T-helper 17 cell (primary cell): ENCODE data around the gene PRKG1. TPM values are rescaled to one million over a fixed set of nuclear protein-coding genes. Genes with fewer than 3 reads are reported as not detected.

Source experiments
- ATAC-seq: fragments of 150-1000 bp; cut with Tn5 transposase; 2 replicates; pipeline ENCODE4 v1.10.0; 2021; ENCODE audit warnings: mild to moderate bottlenecking, moderate library complexity
- DNase-seq, 3 donors: peaks; one replicate each; pipeline versions ENCODE4 v3.0.0 to v3.0.0-alpha.2; 2020 to 2021
- H3K9me3 ChIP-seq: one replicate; pipeline ENCODE4 v1.7.0; 2013; ENCODE audit warnings: low read length, mild to moderate bottlenecking; ENCODE audit not compliant: control insufficient read depth, poor library complexity, severe bottlenecking
- H3K27ac Mint-ChIP-seq: one replicate; pipeline ENCODE4 v1.8.0; 2022; ENCODE audit warnings: mild to moderate bottlenecking, moderate library complexity, mixed read lengths
- H3K27me3 Mint-ChIP-seq: one replicate; pipeline ENCODE4 v1.8.0; 2022; ENCODE audit warnings: mixed read lengths
- H3K36me3 Mint-ChIP-seq: one replicate; pipeline ENCODE4 v1.8.0; 2022; ENCODE audit warnings: low read depth, mixed read lengths
- H3K4me1 Mint-ChIP-seq: one replicate; pipeline ENCODE4 v1.8.0; 2022; ENCODE audit warnings: mild to moderate bottlenecking, mixed read lengths
- H3K4me3 Mint-ChIP-seq: one replicate; pipeline ENCODE4 v1.8.0; 2022; ENCODE audit warnings: mild to moderate bottlenecking, moderate library complexity, mixed read lengths
- total RNA-seq, 4 donors: library from RNA in 2 of 4; stranded (reverse) in 2 of 4; gene quantifications; one replicate each; pipeline ENCODE4 v1.2.3 and lab custom pipeline; 2022 to 2026

PRKG1 gene
- total RNA-seq, 2 donors from 2014 or later: 0.27 to 4.1 TPM

DNA sequence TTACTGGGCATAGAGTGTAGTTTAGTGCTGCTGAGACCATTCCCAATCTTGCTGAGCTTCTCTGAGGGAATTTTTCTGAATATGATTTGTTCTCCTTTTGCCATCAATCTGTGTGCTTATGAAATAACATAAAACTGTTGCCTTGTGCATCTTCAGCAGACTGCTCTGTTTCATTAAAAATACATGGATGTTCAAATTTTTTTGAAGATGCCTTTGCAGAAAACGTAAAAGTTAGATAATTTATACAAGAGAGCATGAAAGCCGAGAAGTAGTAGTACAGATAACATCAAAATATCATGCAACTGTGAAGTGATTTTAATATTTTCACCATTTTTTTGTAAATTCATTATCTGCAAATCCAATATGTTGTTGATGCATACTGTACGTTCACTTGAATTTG is 799.8 kb downstream of the PRKG1 start:
- no peaks in the 10 kb centered on the region for H3K36me3 Mint-ChIP-seq

GRCh38 chr10:51875610-51876009 is 801.3 kb downstream of the PRKG1 start:
- H3K27me3 Mint-ChIP-seq: peaks cover 9% of the 10 kb centered on the region
- DNase-seq: no peak
- no peak overlapping the region for H3K27ac Mint-ChIP-seq
- H3K9me3 ChIP-seq: no peaks in the 10 kb centered on the region
- no peak overlapping the region for H3K4me3 Mint-ChIP-seq
- H3K4me1 Mint-ChIP-seq: peaks cover 12% of the 10 kb centered on the region
- H3K36me3 Mint-ChIP-seq: no peaks in the 10 kb centered on the region
- no peak for ATAC-seq

More for the DNA sequence above, 799.8 kb downstream of the PRKG1 start:
- DNase-seq: no peak
- no peaks in the 10 kb centered on the region for H3K9me3 ChIP-seq
- Mint-ChIP-seq H3K4me1 (peaks cover 6% of the 10 kb centered on the region), H3K27me3 (peaks cover 9% of the 10 kb centered on the region), H3K27ac (no peak overlapping the region), H3K4me3 (no peak overlapping the region)
- ATAC-seq: no peak

GRCh38 chr10:51876503-51876902 is 802.2 kb downstream of the PRKG1 start:
- Mint-ChIP-seq H3K27me3 (peaks cover 9% of the 10 kb centered on the region), H3K36me3 (no peaks in the 10 kb centered on the region), H3K27ac (no peak overlapping the region), H3K4me1 (peaks cover 12% of the 10 kb centered on the region), H3K4me3 (no peak overlapping the region)
- no peaks in the 10 kb centered on the region for H3K9me3 ChIP-seq
- no peak for DNase-seq
- no peak for ATAC-seq

DNA sequence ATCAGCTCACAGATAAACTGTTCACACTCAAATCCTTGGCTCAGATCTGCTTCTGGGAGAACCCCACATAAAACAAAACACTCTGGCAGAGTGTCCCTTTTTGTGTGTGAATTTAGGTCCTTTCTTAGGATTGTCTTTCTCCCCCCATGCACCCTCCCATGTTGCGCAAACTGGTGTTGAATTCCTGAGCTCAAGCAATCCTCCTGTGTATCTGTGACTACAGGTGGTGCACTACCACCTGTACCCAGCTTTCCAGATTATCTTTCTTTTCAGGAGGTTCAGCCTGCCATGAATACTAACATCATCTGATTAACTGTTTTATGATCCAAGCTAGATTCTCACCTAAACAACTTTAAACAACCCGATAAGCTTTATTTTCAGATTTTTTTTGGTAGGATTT is 802.7 kb downstream of the PRKG1 start:
- peaks cover 12% of the 10 kb centered on the region for H3K4me1 Mint-ChIP-seq
- H3K27me3 Mint-ChIP-seq: peaks cover 9% of the 10 kb centered on the region
- no peaks in the 10 kb centered on the region for H3K9me3 ChIP-seq
- H3K36me3 Mint-ChIP-seq: no peaks in the 10 kb centered on the region
- no peak overlapping the region for H3K27ac Mint-ChIP-seq
- no peak for ATAC-seq
- H3K4me3 Mint-ChIP-seq: no peak overlapping the region
- no peak for DNase-seq

DNA sequence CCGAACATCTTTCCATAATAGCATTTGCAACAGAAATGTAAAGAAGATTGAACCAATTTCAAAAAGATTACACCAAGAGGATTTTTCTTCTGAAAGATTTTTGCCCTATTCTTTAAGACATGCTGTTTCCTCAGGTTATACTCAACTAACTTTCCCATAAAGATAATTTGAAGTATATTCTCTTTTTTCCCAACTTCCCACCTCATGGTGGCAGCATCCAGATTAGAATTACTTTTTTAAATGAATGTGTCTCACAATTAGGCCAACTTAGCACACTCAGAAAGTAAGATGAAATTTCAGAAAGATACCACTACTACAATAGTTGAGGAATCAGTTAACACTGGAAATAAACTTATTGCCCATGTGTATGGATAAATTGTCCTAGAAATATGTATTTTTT is 803.3 kb downstream of the PRKG1 start:
- Mint-ChIP-seq H3K4me1 (peaks cover 12% of the 10 kb centered on the region), H3K27me3 (peaks cover 9% of the 10 kb centered on the region), H3K27ac (no peak overlapping the region), H3K36me3 (no peaks in the 10 kb centered on the region), H3K4me3 (no peak overlapping the region)
- no peak for DNase-seq
- no peaks in the 10 kb centered on the region for H3K9me3 ChIP-seq
- ATAC-seq: no peak

- no peaks in the 10 kb centered on the region for H3K9me3 ChIP-seq
- peaks cover 9% of the 10 kb centered on the region for H3K27me3 Mint-ChIP-seq
- peaks cover 12% of the 10 kb centered on the region for H3K4me1 Mint-ChIP-seq
- peak overlapping the region; percentile 92 for H3K27ac Mint-ChIP-seq
- no peak for DNase-seq
- peak; percentile 8 for ATAC-seq
- peak overlapping the region; percentile 64 for H3K4me3 Mint-ChIP-seq
- H3K36me3 Mint-ChIP-seq: no peaks in the 10 kb centered on the region
Observed at GRCh38 chr10:51878695-51879094, 804.4 kb downstream of the PRKG1 start.

GRCh38 chr10:51879238-51879637 is 805.0 kb downstream of the PRKG1 start:
- H3K4me1 Mint-ChIP-seq: peaks cover 12% of the 10 kb centered on the region
- peak overlapping the region; percentile 92 for H3K27ac Mint-ChIP-seq
- no peaks in the 10 kb centered on the region for H3K9me3 ChIP-seq
- peaks cover 6% of the 10 kb centered on the region for H3K27me3 Mint-ChIP-seq
- H3K36me3 Mint-ChIP-seq: no peaks in the 10 kb centered on the region
- DNase-seq (no peak), ATAC-seq (peak; percentile 71)
- H3K4me3 Mint-ChIP-seq: peak overlapping the region; percentile 64

DNA sequence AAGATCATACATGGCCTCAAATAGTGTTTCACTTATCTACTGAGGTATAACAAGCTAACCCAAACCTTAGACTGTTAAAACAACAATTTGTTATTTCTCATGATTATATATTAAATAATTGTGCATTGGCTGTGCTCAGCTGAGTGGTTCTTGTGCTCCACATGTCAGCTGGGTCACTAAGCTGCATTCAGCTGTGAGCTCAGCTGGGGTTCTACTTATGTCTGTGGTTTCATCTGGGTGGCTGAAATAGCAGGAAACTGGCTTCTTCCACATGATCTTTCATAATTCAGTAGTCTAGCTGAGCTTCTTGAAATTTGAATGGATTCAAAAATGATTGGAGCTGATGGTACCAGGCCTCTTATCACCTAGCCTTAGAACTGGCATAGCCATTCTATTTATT is 806.9 kb downstream of the PRKG1 start:
- DNase-seq: no peak
- no peak overlapping the region for H3K4me3 Mint-ChIP-seq
- no peak overlapping the region for H3K27ac Mint-ChIP-seq
- no peaks in the 10 kb centered on the region for H3K9me3 ChIP-seq
- peaks cover 12% of the 10 kb centered on the region for H3K4me1 Mint-ChIP-seq
- H3K27me3 Mint-ChIP-seq: no peaks in the 10 kb centered on the region
- H3K36me3 Mint-ChIP-seq: peaks cover 2% of the 10 kb centered on the region
- ATAC-seq: no peak

- no peaks in the 10 kb centered on the region for H3K9me3 ChIP-seq
- no peaks in the 10 kb centered on the region for H3K27me3 Mint-ChIP-seq
- no peak overlapping the region for H3K4me3 Mint-ChIP-seq
- H3K36me3 Mint-ChIP-seq: peaks cover 2% of the 10 kb centered on the region
- no peak overlapping the region for H3K27ac Mint-ChIP-seq
- no peak for DNase-seq
- no peaks in the 10 kb centered on the region for H3K4me1 Mint-ChIP-seq
- no peak for ATAC-seq
Observed at GRCh38 chr10:51886438-51887068, 812.3 kb downstream of the PRKG1 start.

- H3K27me3 Mint-ChIP-seq: no peaks in the 10 kb centered on the region
- ATAC-seq (no peak), DNase-seq (no peak)
- no peaks in the 10 kb centered on the region for H3K4me1 Mint-ChIP-seq
- H3K36me3 Mint-ChIP-seq: peaks cover 2% of the 10 kb centered on the region
- no peaks in the 10 kb centered on the region for H3K9me3 ChIP-seq
- no peak overlapping the region for H3K27ac Mint-ChIP-seq
- no peak overlapping the region for H3K4me3 Mint-ChIP-seq
Observed at GRCh38 chr10:51888263-51888662, 814.0 kb downstream of the PRKG1 start.

DNA sequence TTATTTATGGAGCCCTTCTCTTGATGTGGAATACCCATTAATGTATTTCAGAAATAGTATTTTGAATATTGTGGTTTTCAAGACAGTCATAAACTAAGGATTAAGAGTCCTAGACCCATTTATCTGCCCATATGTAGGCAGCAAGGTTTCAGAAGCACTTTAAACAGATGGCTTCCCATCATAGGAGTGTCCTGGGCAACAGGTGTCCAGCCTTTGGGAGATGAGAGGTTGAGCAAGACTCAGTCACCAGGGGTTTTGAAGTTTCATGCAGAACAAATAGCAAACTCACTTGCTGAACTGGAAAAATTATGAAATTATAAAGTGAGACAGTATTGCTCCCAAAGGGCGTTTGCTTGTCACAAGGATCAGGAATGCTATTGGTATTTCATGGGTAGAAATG is 818.0 kb downstream of the PRKG1 start:
- H3K4me1 Mint-ChIP-seq: peaks cover 2% of the 10 kb centered on the region
- ATAC-seq (no peak), DNase-seq (no peak)
- no peaks in the 10 kb centered on the region for H3K27me3 Mint-ChIP-seq
- no peaks in the 10 kb centered on the region for H3K36me3 Mint-ChIP-seq
- no peak overlapping the region for H3K27ac Mint-ChIP-seq
- H3K9me3 ChIP-seq: no peaks in the 10 kb centered on the region
- no peak overlapping the region for H3K4me3 Mint-ChIP-seq

DNA sequence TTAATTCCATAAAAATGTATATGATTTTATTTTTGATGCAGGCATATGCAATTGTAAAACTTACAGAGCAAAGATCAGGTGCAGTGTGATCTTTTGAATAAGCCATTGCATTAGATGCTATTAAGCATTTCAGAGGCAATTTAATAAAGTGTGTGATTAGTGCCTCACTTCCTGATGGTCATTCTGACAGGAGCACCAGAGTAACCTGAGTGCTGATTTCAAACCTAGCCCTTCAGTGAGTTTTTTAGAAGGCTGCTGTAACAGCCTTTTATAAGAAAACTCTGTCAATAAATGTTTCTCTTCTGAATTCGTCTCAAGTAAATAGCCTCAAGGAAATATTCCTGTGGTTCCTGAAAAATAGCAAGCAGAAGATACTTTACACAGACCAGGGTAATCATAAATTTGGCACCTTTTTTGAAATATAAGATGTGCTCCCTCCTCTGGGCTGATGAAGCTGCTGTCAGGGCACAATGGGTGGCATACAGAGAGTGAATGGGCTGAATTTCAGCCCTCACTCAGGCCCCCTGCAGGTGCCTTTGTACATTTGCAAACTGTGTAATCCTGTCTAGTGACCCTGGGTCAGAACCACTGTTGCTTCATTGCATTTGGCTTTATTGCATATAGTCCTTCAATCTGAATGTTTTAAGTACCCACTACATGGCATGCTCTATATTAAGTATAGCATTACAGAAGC is 818.8 kb downstream of the PRKG1 start:
- Mint-ChIP-seq H3K27ac (no peak overlapping the region), H3K4me3 (no peak overlapping the region), H3K4me1 (peaks cover 2% of the 10 kb centered on the region), H3K27me3 (peaks cover 4% of the 10 kb centered on the region), H3K36me3 (no peaks in the 10 kb centered on the region)
- peak; percentile 45 for ATAC-seq
- H3K9me3 ChIP-seq: no peaks in the 10 kb centered on the region
- DNase-seq: no peak

GRCh38 chr10:51894771-51895578 is 820.7 kb downstream of the PRKG1 start:
- H3K9me3 ChIP-seq: no peaks in the 10 kb centered on the region
- Mint-ChIP-seq H3K4me1 (peaks cover 2% of the 10 kb centered on the region), H3K36me3 (no peaks in the 10 kb centered on the region), H3K27ac (no peak overlapping the region), H3K27me3 (peaks cover 4% of the 10 kb centered on the region), H3K4me3 (no peak overlapping the region)
- ATAC-seq (no peak), DNase-seq (no peak)
